Thyroid gland (tissue), 4 donors: ENCODE measurements around the gene THYN1.

Experiments
- CTCF ChIP-seq, 6 experiments: fragments of 200-600 bp in 3 of 6; fragments of 450-650 bp in 3 of 6; sonication (generic) in 3 of 6; IDR thresholded peaks; one replicate each; pipeline ENCODE4 v1.5.1; 2016 to 2019; ENCODE audit warnings: antibody characterized with exemption in 6 of 6, mild to moderate bottlenecking in 2 of 6, inconsistent platforms in 1 of 6, moderate library complexity in 1 of 6
- POLR2A ChIP-seq, 2 donors: fragments of 450-650 bp; IDR thresholded peaks; one replicate each; pipeline ENCODE4 v1.6.1; 2017; ENCODE audit warnings: antibody characterized with exemption in 2 of 2, mild to moderate bottlenecking in 2 of 2, moderate library complexity in 1 of 2

- TF ChIP-seq CTCF (IDR thresholded peaks at IDR 0.05) = peak; percentile 37 to 63 (median 42)
- no peak for TF ChIP-seq POLR2A (IDR thresholded peaks at IDR 0.05)
Measured at GRCh38 chr11:134207538-134208239, 45.5 kb downstream of the THYN1 start.
